NCI-H1092 treated with DMSO at 0.1 percent for 48 hours (cell line): ENCODE measurements around the gene SLC25A13.

Source experiments
- DNase-seq: peaks from one replicate; lab custom pipeline; 2025; lab: John Stamatoyannopoulos, UW

SLC25A13 gene

DNA sequence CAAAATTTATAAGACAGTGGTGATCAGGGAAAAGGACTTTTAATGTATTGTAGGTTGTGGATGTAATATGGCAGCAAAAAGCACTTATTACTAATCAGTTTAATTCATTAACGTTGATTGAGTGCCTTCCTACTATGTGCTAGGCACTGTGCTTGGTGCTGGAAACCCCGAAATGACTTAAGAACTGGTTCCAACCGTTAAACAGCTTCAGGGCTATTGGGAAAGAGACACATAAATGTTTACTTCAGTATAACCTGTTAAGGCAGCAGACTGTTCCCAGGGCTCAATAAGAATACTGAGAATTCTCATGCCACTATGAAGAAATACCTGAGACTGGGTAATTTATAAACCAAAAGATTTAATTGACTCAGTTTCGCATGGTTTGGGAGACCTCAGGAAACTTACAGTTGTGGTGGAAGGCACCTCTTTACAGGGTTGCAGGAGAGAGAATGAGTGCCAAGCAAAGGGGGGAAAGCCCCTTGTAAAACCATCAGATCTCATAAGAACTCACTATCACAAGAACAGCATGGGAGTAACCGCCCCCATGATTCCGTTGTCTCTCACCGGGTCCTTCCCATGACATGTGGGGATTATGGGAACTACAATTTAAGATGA lies 1.1 kb upstream of the SLC25A13 start:
- DNase-seq = no peak

- DNase-seq = no peak
These were observed 436 bp upstream of the SLC25A13 start for GRCh38 chr7:96322373-96322695.

- DNase-seq = peak; percentile 69
These were observed 754 bp downstream of the SLC25A13 start for GRCh38 chr7:96321031-96321657.

DNA sequence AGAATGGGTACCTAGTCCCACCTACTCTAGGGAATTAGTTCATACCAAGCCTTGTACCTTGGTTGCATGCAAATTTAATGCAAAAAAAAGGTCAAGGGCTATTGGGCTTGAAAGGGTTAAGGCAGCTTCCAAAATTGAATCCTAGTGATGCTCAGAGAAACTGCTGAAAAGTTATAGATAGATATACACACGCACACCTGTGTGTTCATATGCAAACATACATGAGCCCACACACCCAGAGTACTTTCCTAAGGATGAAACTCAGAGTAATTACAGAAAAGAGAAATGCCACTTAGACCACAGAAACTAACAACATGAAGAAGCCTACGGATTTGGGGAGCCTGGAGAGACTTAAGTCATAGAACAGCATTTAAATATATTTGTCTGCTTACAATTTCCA lies 1.5 kb downstream of the SLC25A13 start:
- no peak for DNase-seq

DNA sequence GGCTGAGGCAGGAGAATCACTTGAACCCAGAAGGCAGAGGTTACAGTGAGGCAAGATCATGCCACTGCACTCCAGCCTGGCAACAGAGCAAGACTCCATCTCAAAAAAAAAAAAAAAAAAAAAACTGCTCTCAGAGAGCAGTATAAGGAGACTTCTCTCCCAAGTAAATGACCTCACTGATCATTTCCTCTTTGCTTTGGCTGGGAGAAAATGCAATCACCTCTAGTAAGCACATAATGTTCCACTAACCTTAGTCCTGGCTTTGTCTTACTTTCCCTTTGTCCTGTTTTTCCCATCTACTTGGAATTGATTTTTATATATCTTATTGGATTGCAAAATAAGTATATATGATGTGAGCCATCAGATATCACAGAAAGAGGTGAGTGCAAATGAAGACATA lies 2.5 kb downstream of the SLC25A13 start:
- no peak for DNase-seq

- DNase-seq = no peak
These were observed 4.9 kb downstream of the SLC25A13 start for GRCh38 chr7:96316949-96317348.

GRCh38 chr7:96315125-96315512 lies 6.8 kb downstream of the SLC25A13 start:
- DNase-seq = no peak

DNA sequence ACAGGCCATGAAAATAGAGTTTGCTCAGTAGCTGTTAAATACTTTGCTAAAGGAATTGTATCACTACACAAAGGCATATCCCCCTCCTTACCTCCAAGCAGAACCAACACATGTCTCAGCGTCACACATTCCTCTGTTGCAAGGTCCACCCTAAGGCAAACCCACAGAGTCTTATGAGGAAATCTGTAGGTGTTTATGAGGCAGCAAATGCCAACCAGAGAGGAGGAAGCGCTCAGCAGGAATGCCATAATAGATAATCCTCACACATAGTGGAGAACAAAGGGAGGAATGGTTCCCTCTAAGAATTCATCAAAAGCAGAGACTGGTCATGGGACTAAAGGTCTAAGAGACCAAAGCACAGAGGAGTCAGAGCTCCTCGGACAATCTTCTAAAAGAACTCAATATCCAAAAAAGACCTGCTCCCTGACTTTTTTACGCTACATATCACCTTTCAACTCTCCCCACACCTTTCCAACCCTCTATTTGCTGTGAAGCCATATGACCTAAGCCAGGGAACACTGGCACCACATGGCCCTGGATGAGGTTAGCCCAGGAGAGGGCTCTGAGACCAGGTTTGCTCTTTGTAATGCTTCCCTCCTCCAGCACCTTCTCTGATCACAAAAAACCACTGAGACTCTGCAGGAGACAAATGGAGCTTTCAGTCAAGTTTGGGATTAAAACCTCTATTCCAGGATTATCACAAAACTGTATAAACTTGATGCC lies 7.3 kb downstream of the SLC25A13 start:
- DNase-seq = no peak

- no peak for DNase-seq
These were observed 8.0 kb downstream of the SLC25A13 start for GRCh38 chr7:96313940-96314339.

GRCh38 chr7:96312502-96312901 lies 9.4 kb downstream of the SLC25A13 start:
- DNase-seq = no peak

GRCh38 chr7:96311967-96312366 lies 9.9 kb downstream of the SLC25A13 start:
- no peak for DNase-seq

GRCh38 chr7:96310110-96310509 lies 11.8 kb downstream of the SLC25A13 start:
- no peak for DNase-seq

DNA sequence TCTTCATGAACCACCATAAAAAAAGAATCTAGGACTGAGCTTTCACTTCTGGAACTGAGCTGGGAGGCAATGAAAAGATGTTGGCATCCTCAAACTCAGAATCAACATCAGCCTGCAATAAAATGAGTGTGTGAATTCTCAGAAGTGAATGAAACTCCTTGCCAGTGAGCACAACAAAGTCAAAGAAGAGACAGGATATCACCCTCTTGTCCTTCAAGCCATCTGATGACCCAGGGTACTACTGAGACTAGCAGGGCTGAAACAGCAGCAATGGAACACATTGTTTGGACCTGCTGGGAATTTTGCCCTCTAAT lies 13.0 kb downstream of the SLC25A13 start:
- DNase-seq = no peak

DNA sequence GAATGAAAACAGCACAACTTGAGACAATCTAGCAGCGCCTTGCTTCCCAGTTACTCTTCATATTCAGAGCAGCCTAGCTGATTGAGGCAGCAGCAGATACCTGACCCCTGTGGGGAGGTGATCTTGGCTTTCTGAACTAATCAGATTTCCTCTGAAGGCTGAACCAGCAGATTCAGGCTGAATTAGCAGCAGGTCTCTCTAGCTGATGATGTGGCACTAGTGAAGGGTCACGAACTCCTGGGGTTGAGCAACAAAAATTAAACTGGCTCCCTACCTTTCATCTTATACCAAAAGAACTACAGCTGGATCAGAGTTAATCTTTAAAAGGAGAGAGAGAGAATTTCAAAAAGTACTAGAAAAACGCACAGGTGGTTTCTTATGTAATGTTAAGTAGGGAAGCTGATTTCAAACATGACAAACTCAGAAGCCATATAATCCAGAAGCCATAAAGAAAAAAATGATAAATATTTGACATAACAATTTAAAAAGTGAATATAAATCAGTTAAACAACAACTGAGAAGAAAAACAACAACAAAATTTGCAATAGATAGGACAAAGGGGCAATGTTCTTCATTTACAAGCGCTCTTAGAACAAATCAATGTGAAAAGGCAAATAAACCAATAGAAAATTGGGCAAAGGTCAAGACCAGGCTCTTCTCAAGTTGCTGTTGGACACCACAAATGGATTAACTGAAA lies 13.5 kb downstream of the SLC25A13 start:
- DNase-seq = no peak

GRCh38 chr7:96306385-96307125 lies 15.3 kb downstream of the SLC25A13 start:
- no peak for DNase-seq

- no peak for DNase-seq
These were observed 16.0 kb downstream of the SLC25A13 start for GRCh38 chr7:96305915-96306314.

GRCh38 chr7:96304573-96304972 lies 17.3 kb downstream of the SLC25A13 start:
- no peak for DNase-seq

GRCh38 chr7:96303686-96304443 lies 18.0 kb downstream of the SLC25A13 start:
- DNase-seq = no peak

GRCh38 chr7:96303105-96303685 lies 18.7 kb downstream of the SLC25A13 start:
- no peak for DNase-seq

GRCh38 chr7:96300986-96301385 lies 20.9 kb downstream of the SLC25A13 start:
- DNase-seq = no peak

GRCh38 chr7:96300502-96300901 lies 21.4 kb downstream of the SLC25A13 start:
- DNase-seq = no peak
